Endodermal cell (in vitro differentiated cells): ENCODE data around the gene TMEM204. TPM values are rescaled to one million over a fixed set of nuclear protein-coding genes. Genes with fewer than 3 reads are reported as not detected.

Experiments
- DNase-seq: peaks from one replicate; pipeline ENCODE4 v3.0.0-alpha.2; 2017
- H3K27ac ChIP-seq: 2 replicates; pipeline ENCODE4 v1.5.1; 2013; ENCODE audit warnings: mild to moderate bottlenecking, low read depth, low read length, moderate library complexity
- H3K27me3 ChIP-seq: 2 replicates; pipeline ENCODE4 v1.6.1; 2013; ENCODE audit warnings: mild to moderate bottlenecking, low read length, moderate library complexity; ENCODE audit not compliant: insufficient read depth, control insufficient read depth, poor library complexity, severe bottlenecking
- H3K36me3 ChIP-seq: 2 replicates; pipeline ENCODE4 v1.7.0; 2013; ENCODE audit warnings: mild to moderate bottlenecking, low read length, moderate library complexity; ENCODE audit not compliant: control insufficient read depth, insufficient read depth
- H3K4me1 ChIP-seq: one replicate; pipeline ENCODE4 v1.7.0; 2013; ENCODE audit warnings: low read length; ENCODE audit not compliant: control insufficient read depth, insufficient read depth
- H3K4me3 ChIP-seq: 2 replicates; pipeline ENCODE4 v1.5.1; 2013; ENCODE audit warnings: mild to moderate bottlenecking, low read length, moderate library complexity
- H3K9ac ChIP-seq: 2 replicates; pipeline ENCODE4 v1.6.1; 2013; ENCODE audit warnings: mild to moderate bottlenecking, low read length, moderate library complexity; ENCODE audit not compliant: poor library complexity, severe bottlenecking; ENCODE audit errors: extremely low read depth
- H3K9me3 ChIP-seq: 2 replicates; pipeline ENCODE4 v1.6.1; 2013; ENCODE audit warnings: mild to moderate bottlenecking, low read length, moderate library complexity; ENCODE audit not compliant: control insufficient read depth
- H3K27ac Mint-ChIP-seq: 2 replicates; pipeline ENCODE4 v1.8.0; 2020; ENCODE audit warnings: mixed read lengths
- H3K27me3 Mint-ChIP-seq: 2 replicates; pipeline ENCODE4 v1.8.0; 2021; ENCODE audit warnings: mild to moderate bottlenecking, mixed read lengths; ENCODE audit not compliant: insufficient read depth
- H3K36me3 Mint-ChIP-seq: 2 replicates; pipeline ENCODE4 v1.8.0; 2020; ENCODE audit warnings: low read depth, mixed read lengths
- H3K4me1 Mint-ChIP-seq: 2 replicates; pipeline ENCODE4 v1.8.0; 2020; ENCODE audit warnings: mixed read lengths
- H3K4me3 Mint-ChIP-seq: 2 replicates; pipeline ENCODE4 v1.8.0; 2020; ENCODE audit warnings: mild to moderate bottlenecking, moderate library complexity, mixed read lengths
- H3K9me3 Mint-ChIP-seq: 2 replicates; pipeline ENCODE4 v1.8.0; 2020; ENCODE audit warnings: mild to moderate bottlenecking, mixed read lengths
- WGBS, 2 experiments: methylation state at CpG; one replicate each; pipeline versions ENCODE4 v1.1.5 to v1.1.7; 2013; ENCODE audit warnings: missing lambda C conversion rate in 2 of 2, mixed read lengths in 1 of 2; ENCODE audit not compliant: insufficient coverage in 1 of 2, insufficient read length in 1 of 2; 5-methylcytosine and 5-hydroxymethylcytosine counted together
- total RNA-seq, 2 donors: library from RNA; stranded (reverse); fragmentation: NEBNext Ultra II Directional in 1 of 2; extraction: Animal tissue kit (Norgen Biotek cat#: 25700) in 1 of 2; gene quantifications; 2 replicates in 1 of 2; 3 replicates in 1 of 2; pipeline ENCODE4 v1.2.1, GENCODE V29; 2021
- TF ChIP-seq, protein P1 (sequence below): fragments of 200-600 bp; sonication (generic); conservative IDR thresholded peaks from 2 replicates; pipeline ENCODE4 v1.5.0; 2021; ENCODE audit warnings: antibody characterized with exemption, mild to moderate bottlenecking

Gene TMEM204
- total RNA-seq, 2 donors from 2014 or later: not detected

DNA sequence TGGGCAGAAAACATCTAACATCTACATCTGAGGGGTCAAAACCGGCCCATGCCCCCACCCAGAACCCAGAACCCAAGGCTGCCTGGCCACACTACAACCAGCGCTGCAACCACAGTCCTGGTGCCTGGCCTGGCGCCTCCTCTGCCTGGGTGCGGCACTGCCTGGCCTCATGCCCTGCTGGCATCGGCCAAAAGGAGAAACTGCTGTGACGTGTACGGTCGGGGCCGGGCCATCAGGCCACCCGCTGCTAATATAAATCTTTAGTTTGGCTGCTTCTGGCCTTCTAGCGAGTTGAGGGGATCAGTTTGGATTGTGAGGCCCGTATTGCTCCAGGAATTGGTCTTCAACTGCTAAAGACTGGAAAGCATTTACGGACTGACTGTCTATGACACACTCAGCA, 22.8 kb downstream of the TMEM204 start:
- H3K9me3 Mint-ChIP-seq: no peaks in the 10 kb centered on the region
- no peaks in the 10 kb centered on the region for H3K4me1 Mint-ChIP-seq
- Histone ChIP-seq H3K36me3 (peaks cover 9% of the 10 kb centered on the region), H3K27me3 (no peaks in the 10 kb centered on the region), H3K27ac (no peak overlapping the region), H3K9me3 (no peaks in the 10 kb centered on the region), H3K4me3 (no peak overlapping the region), H3K9ac (no peak overlapping the region), H3K4me1 (no peaks in the 10 kb centered on the region)
- 94 to 95% methylated on average over 12 to 13 of the region's 13 CpGs for WGBS, 2 experiments
- H3K4me3 Mint-ChIP-seq: no peak overlapping the region
- H3K27me3 Mint-ChIP-seq: no peaks in the 10 kb centered on the region
- TF ChIP-seq, protein P1, sequence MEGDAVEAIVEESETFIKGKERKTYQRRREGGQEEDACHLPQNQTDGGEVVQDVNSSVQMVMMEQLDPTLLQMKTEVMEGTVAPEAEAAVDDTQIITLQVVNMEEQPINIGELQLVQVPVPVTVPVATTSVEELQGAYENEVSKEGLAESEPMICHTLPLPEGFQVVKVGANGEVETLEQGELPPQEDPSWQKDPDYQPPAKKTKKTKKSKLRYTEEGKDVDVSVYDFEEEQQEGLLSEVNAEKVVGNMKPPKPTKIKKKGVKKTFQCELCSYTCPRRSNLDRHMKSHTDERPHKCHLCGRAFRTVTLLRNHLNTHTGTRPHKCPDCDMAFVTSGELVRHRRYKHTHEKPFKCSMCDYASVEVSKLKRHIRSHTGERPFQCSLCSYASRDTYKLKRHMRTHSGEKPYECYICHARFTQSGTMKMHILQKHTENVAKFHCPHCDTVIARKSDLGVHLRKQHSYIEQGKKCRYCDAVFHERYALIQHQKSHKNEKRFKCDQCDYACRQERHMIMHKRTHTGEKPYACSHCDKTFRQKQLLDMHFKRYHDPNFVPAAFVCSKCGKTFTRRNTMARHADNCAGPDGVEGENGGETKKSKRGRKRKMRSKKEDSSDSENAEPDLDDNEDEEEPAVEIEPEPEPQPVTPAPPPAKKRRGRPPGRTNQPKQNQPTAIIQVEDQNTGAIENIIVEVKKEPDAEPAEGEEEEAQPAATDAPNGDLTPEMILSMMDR: no peak
- no peak for DNase-seq
- no peak overlapping the region for H3K27ac Mint-ChIP-seq
- H3K36me3 Mint-ChIP-seq: peaks cover 43% of the 10 kb centered on the region

GRCh38 chr16:1557074-1557473, 23.6 kb downstream of the TMEM204 start:
- TF ChIP-seq, protein P1: no peak
- H3K9me3 ChIP-seq: no peaks in the 10 kb centered on the region
- no peaks in the 10 kb centered on the region for H3K27me3 Mint-ChIP-seq
- H3K36me3 ChIP-seq: peaks cover 15% of the 10 kb centered on the region
- H3K4me1 ChIP-seq: no peaks in the 10 kb centered on the region
- no peak overlapping the region for H3K4me3 ChIP-seq
- H3K4me1 Mint-ChIP-seq: no peaks in the 10 kb centered on the region
- no peak for DNase-seq
- H3K9ac ChIP-seq: no peak overlapping the region
- H3K27me3 ChIP-seq: no peaks in the 10 kb centered on the region
- H3K27ac Mint-ChIP-seq: no peak overlapping the region
- H3K4me3 Mint-ChIP-seq: no peak overlapping the region
- peaks cover 47% of the 10 kb centered on the region for H3K36me3 Mint-ChIP-seq
- WGBS, 2 experiments: 90 to 92% methylated on average over 6 to 16 of the region's 16 CpGs
- H3K27ac ChIP-seq: no peak overlapping the region
- H3K9me3 Mint-ChIP-seq: no peaks in the 10 kb centered on the region

DNA sequence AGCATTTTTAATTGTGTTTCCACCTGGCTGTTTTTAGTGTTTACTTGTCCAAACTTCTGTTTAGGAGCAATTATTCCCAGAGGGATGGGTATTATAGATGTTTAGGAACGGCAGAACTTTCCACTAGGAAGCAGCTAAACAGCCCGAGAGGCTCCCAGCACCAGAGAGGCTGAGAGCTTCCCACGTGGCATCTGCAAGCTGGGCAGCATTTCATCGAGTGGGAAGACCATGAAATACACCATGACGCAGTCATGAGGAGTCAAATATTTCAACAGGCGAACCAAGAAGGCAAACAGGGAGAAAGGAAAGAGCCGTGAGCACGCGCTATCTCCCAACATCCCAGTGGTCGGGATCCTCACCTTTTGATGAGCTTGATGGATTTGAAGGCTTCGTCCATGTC, 24.1 kb downstream of the TMEM204 start:
- 93% methylated on average over 7 to 11 of the region's 11 CpGs for WGBS, 2 experiments
- H3K27ac Mint-ChIP-seq: no peak overlapping the region

More for the DNA sequence above, 24.1 kb downstream of the TMEM204 start:
- H3K4me1 Mint-ChIP-seq: no peaks in the 10 kb centered on the region
- H3K27me3 Mint-ChIP-seq: no peaks in the 10 kb centered on the region
- Histone ChIP-seq H3K27me3 (no peaks in the 10 kb centered on the region), H3K9me3 (no peaks in the 10 kb centered on the region), H3K27ac (no peak overlapping the region), H3K9ac (no peak overlapping the region), H3K36me3 (peaks cover 17% of the 10 kb centered on the region), H3K4me1 (no peaks in the 10 kb centered on the region), H3K4me3 (no peak overlapping the region)
- no peak overlapping the region for H3K4me3 Mint-ChIP-seq
- TF ChIP-seq, protein P1: no peak
- H3K36me3 Mint-ChIP-seq: peaks cover 49% of the 10 kb centered on the region
- H3K9me3 Mint-ChIP-seq: no peaks in the 10 kb centered on the region
- DNase-seq: no peak
